H1 (cell line): Measurements from ENCODE around the gene KLHL26. TPM values are rescaled to one million over a fixed set of nuclear protein-coding genes. Genes with fewer than 3 reads are reported as not detected.

ENCODE experiments used
- CTCF ChIA-PET: fragments of 300-600 bp; sonication (Branson Sonifier 250); formaldehyde crosslinking; loops from one replicate; lab custom pipeline; 2021; ENCODE audit not compliant: partially characterized antibody; lab: Charles Lee
- POLR2A ChIA-PET: fragments of 300-600 bp; sonication (Branson Sonifier 250); formaldehyde crosslinking; loops from one replicate; lab custom pipeline; 2021; ENCODE audit warnings: inconsistent platforms; ENCODE audit not compliant: partially characterized antibody; lab: Charles Lee
- DNase-seq, 2 experiments: peaks; one replicate each; pipeline versions ENCODE4 v3.0.0 to v3.0.0-alpha.2; 2010 to 2022; ENCODE audit warnings: low spot score in 2 of 2, low read depth in 1 of 2, mixed read lengths in 1 of 2
- FAIRE-seq: peaks from 2 replicates; lab custom pipeline; 2011; peaks lifted over from hg19 to GRCh38; lab: Jason Lieb, UNC
- H2AFZ ChIP-seq: 2 replicates; pipeline ENCODE4 v1.8.1; 2012; ENCODE audit warnings: low read length, inconsistent platforms
- H2AK5ac ChIP-seq: 2 replicates; pipeline ENCODE4 v1.6.1; 2013; ENCODE audit warnings: low read depth, low read length
- H2BK120ac ChIP-seq: replicated peaks from 2 replicates; pipeline ENCODE3; 2013; ENCODE audit warnings: low read depth, low read length, inconsistent platforms
- H2BK12ac ChIP-seq: 2 replicates; pipeline ENCODE4 v1.6.1; 2013; ENCODE audit warnings: low read depth, low read length
- H2BK15ac ChIP-seq: 2 replicates; pipeline ENCODE4 v1.6.1; 2013; ENCODE audit warnings: low read length
- H2BK20ac ChIP-seq: 2 replicates; pipeline ENCODE4 v1.6.1; 2013; ENCODE audit warnings: low read length
- H2BK5ac ChIP-seq: 2 replicates; pipeline ENCODE4 v1.6.1; 2013; ENCODE audit warnings: low read depth, low read length
- H3K14ac ChIP-seq: 2 replicates; pipeline ENCODE4 v1.6.1; 2013; ENCODE audit warnings: inconsistent platforms; ENCODE audit not compliant: insufficient read length
- H3K18ac ChIP-seq: 2 replicates; pipeline ENCODE4 v1.6.1; 2013; ENCODE audit warnings: low read length; ENCODE audit errors: extremely low read depth
- H3K23ac ChIP-seq: 2 replicates; pipeline ENCODE4 v1.6.1; 2013; ENCODE audit warnings: inconsistent platforms; ENCODE audit not compliant: insufficient read length
- H3K23me2 ChIP-seq: 2 replicates; pipeline ENCODE4 v1.6.1; 2013; ENCODE audit warnings: low read depth, low read length
- H3K27ac ChIP-seq: 2 replicates; pipeline ENCODE4 v1.6.1; 2011; ENCODE audit warnings: low read depth, low read length, inconsistent platforms
- H3K27me3 ChIP-seq, 4 experiments: replicated peaks in 1 of 4; 1 replicate in 1 of 4; 2 replicates in 3 of 4; pipeline versions ENCODE4 v1.6.1 to v1.8.1; 2011 to 2013; ENCODE audit warnings: low read length in 3 of 4, mild to moderate bottlenecking in 3 of 4, inconsistent platforms in 2 of 4, mixed read lengths in 2 of 4, moderate library complexity in 1 of 4; ENCODE audit not compliant: control insufficient read depth in 3 of 4, insufficient read depth in 3 of 4; ENCODE audit errors: extremely low read depth in 1 of 4
- H3K36me3 ChIP-seq, 4 experiments: 2 replicates each; pipeline versions ENCODE4 v1.6.1 to v1.8.1; 2011 to 2013; ENCODE audit warnings: mild to moderate bottlenecking in 4 of 4, low read length in 3 of 4, moderate library complexity in 2 of 4, control low read depth in 1 of 4, inconsistent platforms in 1 of 4; ENCODE audit not compliant: insufficient read depth in 4 of 4, control insufficient read depth in 2 of 4
- H3K4ac ChIP-seq: replicated peaks from 2 replicates; pipeline ENCODE3; 2013; ENCODE audit warnings: low read length, low read depth, mixed read lengths, inconsistent platforms; ENCODE audit not compliant: insufficient read length
- H3K4me1 ChIP-seq, 4 experiments: replicated peaks in 1 of 4; 1 replicate in 1 of 4; 2 replicates in 3 of 4; pipeline versions ENCODE4 v1.6.1 to v1.8.1; 2011 to 2013; ENCODE audit warnings: low read length in 3 of 4, inconsistent platforms in 2 of 4, mixed read lengths in 1 of 4; ENCODE audit not compliant: insufficient read depth in 4 of 4, control insufficient read depth in 3 of 4
- H3K4me2 ChIP-seq, 2 experiments: 2 replicates each; pipeline versions ENCODE4 v1.6.1 to v1.8.1; 2011 to 2013; ENCODE audit warnings: low read depth in 2 of 2, low read length in 2 of 2, control low read depth in 1 of 2, inconsistent platforms in 1 of 2, mild to moderate bottlenecking in 1 of 2; ENCODE audit not compliant: insufficient read depth in 1 of 2
- H3K4me3 ChIP-seq, 4 experiments: fragments of 200-600, 300-600 bp in 1 of 4; sonication (generic), shearing (Covaris generic), sonication (Bioruptor Twin) in 1 of 4; 2 replicates each; pipeline versions ENCODE4 v1.5.1 to v1.8.1; 2011 to 2016; ENCODE audit warnings: low read length in 4 of 4, low read depth in 3 of 4, control low read depth in 2 of 4, inconsistent platforms in 2 of 4, mild to moderate bottlenecking in 2 of 4, mixed read lengths in 1 of 4, moderate library complexity in 1 of 4; ENCODE audit not compliant: insufficient read depth in 2 of 4; ENCODE audit errors: extremely low read depth in 1 of 4
- H3K56ac ChIP-seq: replicated peaks from 2 replicates; pipeline ENCODE3; 2013; ENCODE audit warnings: low read depth, mild to moderate bottlenecking, mixed read lengths, low read length, inconsistent platforms; ENCODE audit not compliant: insufficient read length
- H3K79me1 ChIP-seq: 2 replicates; pipeline ENCODE4 v1.6.1; 2013; ENCODE audit warnings: low read depth, low read length, control low read depth
- H3K79me2 ChIP-seq, 2 experiments: 2 replicates each; pipeline versions ENCODE4 v1.6.1 to v1.8.1; 2012 to 2013; ENCODE audit warnings: low read length in 2 of 2, mild to moderate bottlenecking in 2 of 2, inconsistent platforms in 1 of 2; ENCODE audit not compliant: insufficient read depth in 2 of 2, control insufficient read depth in 1 of 2
- H3K9ac ChIP-seq, 4 experiments: replicated peaks in 1 of 4; 1 replicate in 1 of 4; 2 replicates in 3 of 4; pipeline versions ENCODE4 v1.6.1 to v1.8.1; 2011 to 2013; ENCODE audit warnings: low read depth in 3 of 4, low read length in 3 of 4, control low read depth in 2 of 4, mild to moderate bottlenecking in 2 of 4, moderate library complexity in 2 of 4, inconsistent platforms in 1 of 4; ENCODE audit errors: extremely low read depth in 1 of 4
- H3K9me3 ChIP-seq, 2 experiments: 2 replicates each; pipeline versions ENCODE4 v1.6.1 to v1.8.1; 2012 to 2013; ENCODE audit warnings: mild to moderate bottlenecking in 2 of 2, moderate library complexity in 2 of 2, control low read depth in 1 of 2, inconsistent platforms in 1 of 2, low read depth in 1 of 2, low read length in 1 of 2, mixed read lengths in 1 of 2; ENCODE audit not compliant: insufficient read depth in 2 of 2
- H4K20me1 ChIP-seq, 2 experiments: replicated peaks in 1 of 2; 2 replicates each; pipeline versions ENCODE3 to v1.8.1; 2011 to 2013; ENCODE audit warnings: inconsistent platforms in 2 of 2, low read length in 2 of 2, mild to moderate bottlenecking in 1 of 2; ENCODE audit not compliant: insufficient read depth in 2 of 2, control insufficient read depth in 1 of 2
- H4K5ac ChIP-seq: 2 replicates; pipeline ENCODE4 v1.6.1; 2013; ENCODE audit warnings: low read length, low read depth, mixed read lengths, inconsistent platforms; ENCODE audit not compliant: insufficient read length
- H4K8ac ChIP-seq: 2 replicates; pipeline ENCODE4 v1.8.0; 2013; ENCODE audit warnings: mild to moderate bottlenecking, moderate library complexity, low read length, inconsistent platforms; ENCODE audit not compliant: insufficient read depth; ENCODE audit errors: extremely low read depth
- H4K91ac ChIP-seq: replicated peaks from 2 replicates; pipeline ENCODE3; 2013; ENCODE audit warnings: low read length, mixed read lengths, inconsistent platforms; ENCODE audit not compliant: insufficient read length
- CTBP2 ChIP-seq: IDR thresholded peaks from 2 replicates; pipeline ENCODE4 v1.7.0; 2011; ENCODE audit warnings: borderline replicate concordance, mild to moderate bottlenecking, moderate library complexity, mixed read lengths, low read length; ENCODE audit not compliant: insufficient read depth, insufficient read length
- EP300 ChIP-seq, 2 experiments: IDR thresholded peaks; 1 replicate in 1 of 2; 2 replicates in 1 of 2; pipeline ENCODE4 v1.6.1; 2011 to 2012; ENCODE audit warnings: low read depth in 2 of 2, low read length in 2 of 2, mild to moderate bottlenecking in 2 of 2, borderline replicate concordance in 1 of 2, inconsistent platforms in 1 of 2, moderate library complexity in 1 of 2
- polyA plus RNA-seq, 7 experiments: library from polyadenylated mRNA; depleted of rRNA in 3 of 7; stranded (reverse) in 5 of 7; unstranded in 2 of 7; fragments of >200 nt in 5 of 7; fragments of 200-250 nt in 2 of 7; gene quantifications; 1 replicate in 5 of 7; 2 replicates in 1 of 7; 4 replicates in 1 of 7; pipeline versions ENCODE4 v1.2.1 to v1.2.3, GENCODE V29; 2011 to 2013; ENCODE audit warnings: missing spikeins in 2 of 7, mixed read lengths in 2 of 7
- total RNA-seq: library from RNA; stranded (reverse); fragmentation: NEBNext Ultra II Directional; extraction: Animal tissue kit (Norgen Biotek cat#: 25700); gene quantifications from 2 replicates; pipeline ENCODE4 v1.2.1, GENCODE V29; 2021

The KLHL26 gene
- total and polyA plus RNA-seq, 2 of the 8 experiments (the other 6 are each of a cell fraction or from before 2014, with no cell fraction given) = 2.2 to 8.8 TPM

DNA sequence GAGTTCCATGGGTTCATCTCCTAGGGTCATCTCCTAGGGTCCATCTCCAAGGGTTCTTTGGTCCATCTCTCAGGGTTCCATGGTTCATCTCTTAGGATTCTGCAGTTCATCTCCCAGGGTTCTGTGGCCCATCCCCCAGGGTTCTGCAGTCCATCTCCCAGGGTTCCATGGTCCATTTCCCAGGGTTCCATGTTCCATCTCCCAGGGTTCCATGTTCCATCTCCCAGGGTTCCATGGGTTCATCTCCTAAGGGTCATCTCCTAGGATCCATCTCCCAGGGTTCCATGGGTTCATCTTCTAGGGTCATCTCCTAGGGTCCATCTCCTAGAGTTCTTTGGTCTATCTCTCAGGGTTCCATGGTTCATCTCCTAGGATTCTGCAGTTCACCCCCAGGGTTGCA is 19.3 kb upstream of the KLHL26 start:
- Histone ChIP-seq H3K23ac (no peak overlapping the region), H3K27ac (no peak overlapping the region), H3K9me3 (no peaks in the 10 kb centered on the region), H3K4me1 (peaks cover 0 to 12% (median 7%) of the 10 kb centered on the region in 4 experiments; a peak in 6 of 7 replicates), H3K9ac (no peak overlapping the region), H2AFZ (no peak overlapping the region), H3K79me1 (no peaks in the 10 kb centered on the region), H4K91ac (no peak overlapping the region), H3K18ac (no peak overlapping the region), H4K20me1 (peaks cover 0 to 7% of the 10 kb centered on the region in 2 experiments), H2BK15ac (no peak overlapping the region), H3K4me2 (no peak overlapping the region), H2BK20ac (no peak overlapping the region), H3K79me2 (no peaks in the 10 kb centered on the region), H3K14ac (no peak overlapping the region), H2AK5ac (no peak overlapping the region), H2BK5ac (no peak overlapping the region), H3K36me3 (peaks cover 0 to 3% (median 0%) of the 10 kb centered on the region in 4 experiments; a peak in 1 of 8 replicates), H2BK12ac (no peak overlapping the region), H2BK120ac (no peak overlapping the region), H3K27me3 (peaks cover 19 to 28% (median 25%) of the 10 kb centered on the region in 4 experiments), H3K56ac (no peak overlapping the region), H3K4me3 (no peak overlapping the region), H3K4ac (no peak overlapping the region), H4K5ac (no peak overlapping the region), H4K8ac (no peak overlapping the region), H3K23me2 (peaks cover 3% of the 10 kb centered on the region)
- no peak for FAIRE-seq
- DNase-seq = no peak
- no peak for TF ChIP-seq CTBP2
- TF ChIP-seq EP300 (IDR thresholded peaks at IDR 0.05; ENCODE audit: borderline replicate concordance in 1 of 2, low read depth in 2 of 2, low read length in 2 of 2) = no peak
- CTCF ChIA-PET = no interaction called here
- POLR2A ChIA-PET = no interaction called here
